AG10803 (cell line): Measurements from ENCODE around the gene SSNA1.
A peak's percentile ranks its signal among the peaks of the same experiment; 100 is the strongest.

Source experiments
- DNase-seq: peaks from one replicate; pipeline ENCODE4 v3.0.0; 2010; ENCODE audit warnings: low read depth
- H3K4me3 ChIP-seq: 2 replicates; pipeline ENCODE4 v1.5.1; 2011; ENCODE audit warnings: mild to moderate bottlenecking, low read length, control low read depth
- CTCF ChIP-seq: conservative IDR thresholded peaks from 2 replicates; pipeline ENCODE4 v1.5.1; 2011; ENCODE audit warnings: mild to moderate bottlenecking, low read length, control low read depth, inconsistent platforms

The SSNA1 gene

DNA sequence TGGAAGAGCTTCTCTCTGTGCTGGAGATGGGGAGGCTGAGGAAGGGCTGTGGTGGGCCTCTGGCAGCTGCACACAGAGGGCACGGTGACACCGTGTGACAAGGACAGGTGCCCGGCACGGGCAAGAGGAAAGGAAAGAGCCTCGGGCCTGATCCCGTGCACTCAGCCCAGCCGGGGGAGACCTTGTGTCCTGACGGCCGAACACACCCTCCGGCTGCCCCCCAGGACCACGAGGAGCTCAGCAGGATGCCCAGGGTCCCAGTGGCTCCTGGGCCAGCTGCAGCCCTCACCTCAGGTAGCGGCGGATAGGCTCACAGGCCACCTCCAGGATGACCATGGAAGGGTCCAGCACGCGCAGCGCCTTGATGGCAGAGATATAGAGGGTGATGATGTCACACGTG, 5.6 kb upstream of the SSNA1 start:
- TF ChIP-seq CTCF, result no peak
- H3K4me3 ChIP-seq, result no peak overlapping the region
- no peak for DNase-seq

DNA sequence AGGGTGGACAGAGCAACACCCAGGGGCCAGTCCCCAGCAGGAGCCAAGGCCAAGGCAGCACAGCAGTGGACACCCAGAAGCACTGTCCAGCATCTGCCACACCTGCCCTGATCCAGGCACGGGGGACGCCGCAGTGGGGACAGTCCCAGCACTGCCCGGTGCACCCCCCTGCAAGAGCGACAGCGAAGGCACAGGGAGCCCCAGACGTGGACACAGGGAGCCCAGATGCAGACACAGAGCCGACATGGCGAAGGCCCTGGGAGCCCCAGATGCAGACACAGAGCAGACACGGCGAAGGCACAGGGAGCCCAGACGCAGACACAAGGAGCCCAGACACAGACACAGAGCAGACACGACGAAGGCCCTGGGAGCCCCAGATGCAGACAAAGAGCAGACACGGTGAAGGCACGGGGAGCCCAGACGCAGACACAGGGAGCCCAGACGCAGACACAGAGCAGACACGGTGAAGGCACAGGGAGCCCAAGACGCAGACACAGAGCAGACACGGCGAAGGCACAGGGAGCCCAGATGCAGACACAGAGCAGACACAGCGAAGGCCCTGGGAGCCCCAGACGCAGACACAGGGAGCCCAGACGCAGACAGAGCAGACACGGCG, 4.4 kb upstream of the SSNA1 start:
- no peak for TF ChIP-seq CTCF
- H3K4me3 ChIP-seq, result no peak overlapping the region
- DNase-seq, result no peak

- no peak for DNase-seq
- TF ChIP-seq CTCF, result no peak
- H3K4me3 ChIP-seq, result no peak overlapping the region
These were observed 3.4 kb upstream of the SSNA1 start for GRCh38 chr9:137184881-137185660.

GRCh38 chr9:137185921-137186320, 2.6 kb upstream of the SSNA1 start:
- no peak overlapping the region for H3K4me3 ChIP-seq
- TF ChIP-seq CTCF, result no peak
- DNase-seq, result no peak

DNA sequence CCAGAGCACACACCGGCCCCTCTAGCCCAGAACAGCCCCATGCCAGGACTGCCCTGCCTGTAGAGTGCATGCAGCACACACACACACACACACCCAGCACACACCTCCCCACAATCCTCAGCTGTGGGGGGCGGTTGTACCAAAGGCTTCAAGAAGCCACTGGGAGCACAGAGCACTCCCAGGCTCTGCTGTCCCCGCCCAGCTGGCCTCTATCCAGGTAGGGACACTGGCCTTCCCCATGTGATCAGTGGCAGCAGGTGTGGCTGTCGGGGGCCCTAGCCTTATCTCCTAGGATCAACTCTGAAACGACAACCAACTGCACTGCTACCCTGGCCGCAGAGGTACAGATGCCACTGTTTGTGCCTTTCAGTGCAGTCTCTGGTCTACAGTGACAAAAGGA, 2.1 kb upstream of the SSNA1 start:
- no peak for TF ChIP-seq CTCF
- no peak overlapping the region for H3K4me3 ChIP-seq
- DNase-seq, result no peak

- no peak for DNase-seq
- TF ChIP-seq CTCF, result no peak
- H3K4me3 ChIP-seq, result peak overlapping the region; percentile 96
These were observed 1.1 kb upstream of the SSNA1 start for GRCh38 chr9:137187386-137187785.

- DNase-seq, result no peak
- H3K4me3 ChIP-seq, result peak overlapping the region; percentile 96
- TF ChIP-seq CTCF, result no peak
These were observed 388 bp upstream of the SSNA1 start for GRCh38 chr9:137188086-137188489.
